Aorta (tissue), 5 donors: ENCODE measurements around the gene CCDC70. TPM values are rescaled to one million over a fixed set of nuclear protein-coding genes. Genes with fewer than 3 reads are reported as not detected.
"Not testable (repeated sequence)": the region's sequence is repeated elsewhere in the genome, so short reads cannot be mapped to it uniquely, and the experiment has no call there.

ENCODE experiments used
- ATAC-seq: fragments of 200-7000 bp; cut with Tn5 transposase; one replicate; pipeline ENCODE4 v1.9.1; 2022; ENCODE audit warnings: moderate library complexity; ENCODE audit not compliant: low FRiP score
- DNase-seq, 2 donors: peaks; one replicate each; pipeline ENCODE4 v3.0.0-alpha.2; 2020
- H3K27ac ChIP-seq, 2 donors: one replicate each; pipeline ENCODE4 v1.5.1; 2013; ENCODE audit warnings: low read length in 2 of 2, mild to moderate bottlenecking in 2 of 2, moderate library complexity in 2 of 2, control low read depth in 1 of 2, inconsistent platforms in 1 of 2, low read depth in 1 of 2
- H3K27me3 ChIP-seq, 2 donors: one replicate each; pipeline ENCODE4 v1.6.1; 2013; ENCODE audit warnings: control low read depth in 1 of 2, low read length in 1 of 2, mild to moderate bottlenecking in 1 of 2, moderate library complexity in 1 of 2; ENCODE audit not compliant: insufficient read depth in 2 of 2, control insufficient read depth in 1 of 2
- H3K36me3 ChIP-seq, 2 donors: one replicate each; pipeline ENCODE4 v1.6.1; 2013; ENCODE audit warnings: control low read depth in 1 of 2, low read length in 1 of 2, mild to moderate bottlenecking in 1 of 2; ENCODE audit not compliant: insufficient read depth in 2 of 2, control insufficient read depth in 1 of 2
- H3K4me1 ChIP-seq, 2 donors: one replicate each; pipeline ENCODE4 v1.6.1; 2013; ENCODE audit warnings: low read length in 2 of 2, control low read depth in 1 of 2, mild to moderate bottlenecking in 1 of 2, moderate library complexity in 1 of 2; ENCODE audit not compliant: insufficient read depth in 2 of 2, control insufficient read depth in 1 of 2
- H3K4me3 ChIP-seq, 2 donors: one replicate each; pipeline ENCODE4 v1.5.1; 2013; ENCODE audit warnings: low read length in 2 of 2, control low read depth in 1 of 2, mild to moderate bottlenecking in 1 of 2
- H3K9me3 ChIP-seq: one replicate; pipeline ENCODE4 v1.6.1; 2013; ENCODE audit warnings: mild to moderate bottlenecking, low read length; ENCODE audit not compliant: control insufficient read depth
- WGBS, 2 donors: extraction: QIAGEN DNeasy Blood & Tissue Kit; methylation state at CpG; one replicate each; pipeline ENCODE4 v1.1.7; 2013; 5-methylcytosine and 5-hydroxymethylcytosine counted together
- intact Hi-C, 2 donors: fragments of 100-400 bp; cut with DNase I; formaldehyde crosslinking; loops; one replicate each; pipeline versions ENCODE4 v1.14.2 to v1.15.0; 2022
- polyA plus RNA-seq, 2 donors: library from polyadenylated mRNA; stranded (reverse); fragments of 200-250 nt; gene quantifications; one replicate each; pipeline ENCODE4 v1.2.3, GENCODE V29; 2013
- total RNA-seq, 2 donors: library from RNA; stranded (reverse); fragmentation: NEBNext Ultra II Directional; extraction: Animal tissue kit (Norgen Biotek cat#: 25700); gene quantifications; one replicate each; pipeline ENCODE4 v1.2.1, GENCODE V29; 2021
- donor health status: healthy with polysubstance abuse.
- donor health status: Bipolar disorder and iron deficiency.
- donor health status: DM: no; HTN: no; CAD: no.
- donor health status: DM: no; HTN: no; CAD: no.
- donor health status: DM: yes; HTN: yes; CAD: no.

Gene CCDC70
- total and polyA plus RNA-seq, 4 donors, result not detected

- ATAC-seq (no peak), DNase-seq (no peak)
- no peaks in the 10 kb centered on the region for H3K9me3 ChIP-seq
- H3K4me3 ChIP-seq, result no peak overlapping the region
- no peak overlapping the region for H3K27ac ChIP-seq
- intact Hi-C loops, result no loop called here
- H3K36me3 ChIP-seq, result no peaks in the 10 kb centered on the region
- H3K4me1 ChIP-seq, result no peaks in the 10 kb centered on the region
- no peaks in the 10 kb centered on the region for H3K27me3 ChIP-seq
- WGBS, 2 donors, result 97 to 98% methylated on average over 6 of the region's 6 CpGs
Observed at GRCh38 chr13:51905787-51906186, 44.0 kb downstream of the CCDC70 start.

GRCh38 chr13:51906581-51906980 is 44.8 kb downstream of the CCDC70 start:
- intact Hi-C loops, result no loop called here

GRCh38 chr13:51907040-51907732 is 45.4 kb downstream of the CCDC70 start:
- H3K27ac ChIP-seq, result no peak overlapping the region
- no peaks in the 10 kb centered on the region for H3K36me3 ChIP-seq
- no peaks in the 10 kb centered on the region for H3K27me3 ChIP-seq
- no peak for DNase-seq
- WGBS, 2 donors, result 85 to 89% methylated on average over 8 of the region's 8 CpGs
- no peaks in the 10 kb centered on the region for H3K4me1 ChIP-seq
- H3K9me3 ChIP-seq, result no peaks in the 10 kb centered on the region
- intact Hi-C loops, result no loop called here
- no peak overlapping the region for H3K4me3 ChIP-seq
- no peak for ATAC-seq

More at GRCh38 chr13:51906581-51906980, 44.8 kb downstream of the CCDC70 start:
- Histone ChIP-seq H3K4me3 (no peak overlapping the region), H3K36me3 (no peaks in the 10 kb centered on the region), H3K9me3 (no peaks in the 10 kb centered on the region), H3K4me1 (no peaks in the 10 kb centered on the region), H3K27ac (no peak overlapping the region), H3K27me3 (no peaks in the 10 kb centered on the region)
- ATAC-seq (no peak), DNase-seq (no peak)
- WGBS, 2 donors, result 51 to 55% methylated on average over 3 of the region's 3 CpGs

- ATAC-seq, H3K27ac ChIP-seq, H3K36me3 ChIP-seq, DNase-seq, H3K4me1 ChIP-seq, H3K4me3 ChIP-seq, H3K9me3 ChIP-seq, intact Hi-C loops, H3K27me3 ChIP-seq: not testable (repeated sequence)
- 92% methylated on average over 5 of the region's 5 CpGs for WGBS, 2 donors
Observed at GRCh38 chr13:51909265-51909664, 47.5 kb downstream of the CCDC70 start.

- no peak overlapping the region for H3K4me3 ChIP-seq
Observed at GRCh38 chr13:51910508-51910907, 48.7 kb downstream of the CCDC70 start.

GRCh38 chr13:51912091-51912490 is 50.3 kb downstream of the CCDC70 start:
- Histone ChIP-seq H3K36me3 (no peaks in the 10 kb centered on the region), H3K9me3 (no peaks in the 10 kb centered on the region), H3K4me3 (no peak overlapping the region), H3K27ac (no peak overlapping the region), H3K4me1 (no peaks in the 10 kb centered on the region), H3K27me3 (no peaks in the 10 kb centered on the region)
- DNase-seq (no peak), ATAC-seq (no peak)
- intact Hi-C loops, result no loop called here
- WGBS, 2 donors, result 71 to 73% methylated on average over 10 of the region's 10 CpGs

More at GRCh38 chr13:51910508-51910907, 48.7 kb downstream of the CCDC70 start:
- no peaks in the 10 kb centered on the region for H3K27me3 ChIP-seq
- no peaks in the 10 kb centered on the region for H3K36me3 ChIP-seq
- DNase-seq (no peak), ATAC-seq (no peak)
- no peak overlapping the region for H3K27ac ChIP-seq
- WGBS, 2 donors, result 91 to 93% methylated on average over 12 of the region's 12 CpGs
- no peaks in the 10 kb centered on the region for H3K9me3 ChIP-seq
- intact Hi-C loops, result no loop called here
- no peaks in the 10 kb centered on the region for H3K4me1 ChIP-seq

GRCh38 chr13:51912511-51913225 is 50.9 kb downstream of the CCDC70 start:
- Histone ChIP-seq H3K4me3 (no peak overlapping the region), H3K27ac (no peak overlapping the region), H3K9me3 (no peaks in the 10 kb centered on the region), H3K27me3 (no peaks in the 10 kb centered on the region), H3K4me1 (no peaks in the 10 kb centered on the region), H3K36me3 (no peaks in the 10 kb centered on the region)
- DNase-seq (no peak), ATAC-seq (no peak)
- WGBS, 2 donors, result 77 to 80% methylated on average over 11 of the region's 11 CpGs
- intact Hi-C loops, result no loop called here

GRCh38 chr13:51913421-51914136 is 51.8 kb downstream of the CCDC70 start:
- no peaks in the 10 kb centered on the region for H3K4me1 ChIP-seq
- no peaks in the 10 kb centered on the region for H3K36me3 ChIP-seq
- ATAC-seq (no peak), DNase-seq (no peak)
- 46 to 50% methylated on average over 4 of the region's 4 CpGs for WGBS, 2 donors
- H3K27ac ChIP-seq, result no peak overlapping the region
- no peaks in the 10 kb centered on the region for H3K9me3 ChIP-seq
- intact Hi-C loops, result no loop called here
- H3K4me3 ChIP-seq, result no peak overlapping the region
- no peaks in the 10 kb centered on the region for H3K27me3 ChIP-seq
